Mucosa of rectum (tissue), 2 donors: ENCODE measurements around the gene CCDC134.
A peak's percentile ranks its signal among the peaks of the same experiment; 100 is the strongest.
"Not testable (repeated sequence)": the region's sequence is repeated elsewhere in the genome, so short reads cannot be mapped to it uniquely, and the experiment has no call there.

ENCODE experiments used
- H3K27ac ChIP-seq, 2 donors: one replicate each; pipeline ENCODE4 v1.7.0; 2013; ENCODE audit warnings: inconsistent platforms in 2 of 2, low read depth in 2 of 2, low read length in 2 of 2
- H3K27me3 ChIP-seq, 2 donors: one replicate each; pipeline ENCODE4 v1.7.0; 2013; ENCODE audit warnings: low read length in 2 of 2; ENCODE audit not compliant: control insufficient read depth in 2 of 2, insufficient read depth in 2 of 2
- H3K36me3 ChIP-seq, 2 donors: one replicate each; pipeline ENCODE4 v1.7.0; 2013; ENCODE audit warnings: low read length in 2 of 2; ENCODE audit not compliant: control insufficient read depth in 2 of 2, insufficient read depth in 2 of 2
- H3K4me1 ChIP-seq, 2 donors: one replicate each; pipeline ENCODE4 v1.7.0; 2013; ENCODE audit warnings: low read length in 2 of 2, mild to moderate bottlenecking in 1 of 2; ENCODE audit not compliant: control insufficient read depth in 2 of 2, insufficient read depth in 2 of 2
- H3K4me3 ChIP-seq, 2 donors: one replicate each; pipeline ENCODE4 v1.7.0; 2013; ENCODE audit warnings: low read length in 2 of 2
- H3K9ac ChIP-seq, 2 donors: one replicate each; pipeline ENCODE4 v1.7.0; 2013; ENCODE audit warnings: low read length in 2 of 2, low read depth in 1 of 2, mild to moderate bottlenecking in 1 of 2
- H3K9me3 ChIP-seq, 2 donors: one replicate each; pipeline ENCODE4 v1.7.0; 2013; ENCODE audit warnings: low read length in 2 of 2; ENCODE audit not compliant: control insufficient read depth in 2 of 2
- donor health status: healthy.
- donor health status: Normal muscosa, but diverticular disease.

CCDC134 gene

GRCh38 chr22:41831828-41832552, 31.5 kb downstream of the CCDC134 start:
- Histone ChIP-seq H3K27me3 (no peaks in the 10 kb centered on the region), H3K4me1 (peaks cover 24 to 36% of the 10 kb centered on the region in 2 donors), H3K36me3 (peaks cover 9 to 10% of the 10 kb centered on the region in 2 donors), H3K27ac (peak overlapping the region; percentile 92 to 94), H3K9me3 (no peaks in the 10 kb centered on the region), H3K4me3 (peak overlapping the region; percentile 80 to 84), H3K9ac (peak overlapping the region; percentile 92 to 93)

GRCh38 chr22:41832553-41833368, 32.3 kb downstream of the CCDC134 start, which contains the start of gene SREBF2:
SREBF2 (plus strand) TSS chr22:41833105; CDS start chr22:41833271, 166 bp downstream.
- peaks cover 18 to 32% of the 10 kb centered on the region in 2 donors for H3K4me1 ChIP-seq
- H3K27ac ChIP-seq, result peak within 1 kb of the TSS; percentile 92 to 94
- peaks cover 9 to 10% of the 10 kb centered on the region in 2 donors for H3K36me3 ChIP-seq
- H3K9me3 ChIP-seq, result no peaks in the 10 kb centered on the region
- peak within 1 kb of the TSS; percentile 93 to 94 for H3K9ac ChIP-seq
- peak within 1 kb of the TSS; percentile 82 to 84 for H3K4me3 ChIP-seq
- no peaks in the 10 kb centered on the region for H3K27me3 ChIP-seq

DNA sequence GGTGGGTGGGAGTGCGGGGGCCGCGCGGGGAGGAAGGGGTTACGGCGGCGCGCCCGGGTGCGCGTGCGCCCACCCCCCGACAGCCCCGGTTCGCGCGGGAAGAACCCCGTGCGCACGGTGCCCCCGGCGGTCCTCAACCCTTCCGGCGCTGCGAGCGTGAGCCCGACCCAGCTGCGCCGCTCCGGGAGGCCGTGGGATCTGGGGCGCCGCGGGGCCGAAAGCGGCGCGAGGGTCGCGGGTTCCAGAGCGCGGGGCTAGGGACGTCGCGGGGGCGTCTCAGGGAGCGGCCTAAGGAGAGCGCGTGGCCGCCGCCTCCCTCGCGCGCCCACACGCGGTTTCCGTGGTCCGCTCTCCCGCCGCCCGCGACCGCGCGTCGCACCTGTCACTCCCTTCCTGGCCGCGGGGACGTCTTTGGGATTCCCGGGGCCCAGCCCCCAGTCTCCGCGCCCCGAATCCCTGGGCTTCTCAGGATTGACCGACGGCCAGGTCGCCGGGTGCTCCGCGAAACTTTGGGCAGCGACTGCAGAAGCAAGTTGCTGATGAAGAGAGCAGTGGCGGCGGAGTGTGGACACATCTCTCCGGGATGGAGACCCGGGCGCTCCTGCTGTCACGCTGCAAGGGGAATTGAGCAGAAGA, 33.0 kb downstream of the CCDC134 start:
- H3K4me1 ChIP-seq, result peaks cover 11 to 29% of the 10 kb centered on the region in 2 donors
- H3K27me3 ChIP-seq, result no peaks in the 10 kb centered on the region
- H3K36me3 ChIP-seq, result peaks cover 9 to 10% of the 10 kb centered on the region in 2 donors
- peak overlapping the region; percentile 82 to 84 for H3K4me3 ChIP-seq
- H3K9me3 ChIP-seq, result no peaks in the 10 kb centered on the region
- peak overlapping the region; percentile 92 to 94 for H3K27ac ChIP-seq
- H3K9ac ChIP-seq, result peak overlapping the region; percentile 84 to 94

DNA sequence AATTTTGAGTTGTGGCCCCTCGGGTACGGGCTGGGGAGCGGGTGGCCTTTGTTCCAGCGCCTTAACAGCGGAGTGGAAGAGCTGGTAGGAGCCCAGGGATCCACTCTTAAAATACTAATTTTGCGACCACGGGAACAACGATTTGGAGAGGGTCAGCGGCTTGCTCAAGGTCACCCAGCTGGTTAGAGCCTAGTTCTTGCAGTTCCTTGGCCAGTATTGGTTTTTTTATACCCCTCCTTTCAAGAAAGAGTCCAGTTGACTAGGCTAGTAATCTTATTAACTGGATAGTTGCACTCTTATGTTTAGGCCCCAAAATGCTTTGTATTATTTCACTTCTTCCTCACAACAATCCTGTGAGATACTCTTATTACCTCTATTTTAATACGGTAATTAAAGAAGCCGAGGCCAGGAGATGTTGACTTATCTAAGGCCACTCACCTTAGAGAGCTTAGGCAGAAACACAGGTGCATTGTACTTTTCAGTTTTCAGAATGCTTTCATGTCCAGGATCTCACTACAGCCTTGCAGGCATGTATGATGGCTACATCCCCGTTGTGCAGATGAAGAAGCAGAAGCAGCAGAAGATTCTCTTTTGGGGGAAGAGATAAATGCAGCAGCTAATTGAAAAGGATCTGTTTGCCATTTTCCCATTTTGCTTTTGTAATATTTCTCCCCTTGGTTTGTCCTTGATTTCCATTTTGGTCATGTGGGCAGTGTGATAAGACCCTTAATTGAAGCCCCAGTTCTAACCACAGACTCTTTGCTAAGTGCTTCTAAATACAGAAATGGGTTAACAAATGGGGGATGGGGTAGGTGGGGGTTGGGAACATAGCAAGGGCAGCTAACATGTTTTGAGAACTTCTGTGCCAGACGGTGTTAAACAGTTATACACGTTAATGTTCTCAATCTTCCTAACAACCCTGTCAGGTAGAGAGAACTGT, 33.8 kb downstream of the CCDC134 start:
- H3K27me3 ChIP-seq, result no peaks in the 10 kb centered on the region
- peaks cover 6 to 28% of the 10 kb centered on the region in 2 donors for H3K4me1 ChIP-seq
- peak overlapping the region; percentile 92 to 94 for H3K27ac ChIP-seq
- peak overlapping the region; percentile 84 to 94 for H3K9ac ChIP-seq
- peak overlapping the region; percentile 82 to 84 for H3K4me3 ChIP-seq
- peaks cover 9 to 10% of the 10 kb centered on the region in 2 donors for H3K36me3 ChIP-seq
- no peaks in the 10 kb centered on the region for H3K9me3 ChIP-seq

DNA sequence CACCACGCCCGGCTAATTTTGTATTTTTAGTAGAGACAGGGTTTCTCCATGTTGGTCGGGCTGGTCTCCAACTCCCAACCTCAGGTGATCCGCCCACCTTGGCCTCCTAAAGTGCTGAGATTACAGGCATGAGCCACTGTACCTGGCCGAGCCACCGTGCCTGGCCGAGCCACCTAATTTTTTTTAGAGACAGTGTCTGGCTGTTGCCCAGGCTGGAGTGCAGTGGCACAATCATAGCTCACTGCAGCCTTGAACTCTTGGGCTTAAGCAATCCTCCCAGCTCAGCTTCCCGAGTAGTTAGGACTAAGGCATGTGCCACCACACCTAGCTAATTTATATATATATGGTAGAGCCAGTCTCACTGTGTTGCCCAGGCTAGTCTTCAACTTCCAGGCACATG, 35.0 kb downstream of the CCDC134 start:
- H3K9ac ChIP-seq, H3K4me3 ChIP-seq, H3K9me3 ChIP-seq, H3K27me3 ChIP-seq: not testable (repeated sequence)
- H3K27ac ChIP-seq, result peak overlapping the region in 1 of 2 donors; percentile 30
- peaks cover 10 to 33% of the 10 kb centered on the region in 2 donors for H3K4me1 ChIP-seq
- peaks cover 9 to 13% of the 10 kb centered on the region in 2 donors for H3K36me3 ChIP-seq

GRCh38 chr22:41836551-41836950, 36.1 kb downstream of the CCDC134 start:
- H3K27ac ChIP-seq, result peak overlapping the region in 1 of 2 donors; percentile 30
- peaks cover 9 to 13% of the 10 kb centered on the region in 2 donors for H3K36me3 ChIP-seq
- H3K4me3 ChIP-seq, result no peak overlapping the region
- peaks cover 16 to 43% of the 10 kb centered on the region in 2 donors for H3K4me1 ChIP-seq
- H3K9ac ChIP-seq, result no peak overlapping the region
- H3K9me3 ChIP-seq, result no peaks in the 10 kb centered on the region
- H3K27me3 ChIP-seq, result no peaks in the 10 kb centered on the region

- no peaks in the 10 kb centered on the region for H3K9me3 ChIP-seq
- H3K36me3 ChIP-seq, result peaks cover 9 to 13% of the 10 kb centered on the region in 2 donors
- H3K27me3 ChIP-seq, result no peaks in the 10 kb centered on the region
- H3K4me1 ChIP-seq, result peaks cover 30 to 56% of the 10 kb centered on the region in 2 donors
- peak overlapping the region in 1 of 2 donors; percentile 34 for H3K27ac ChIP-seq
- no peak overlapping the region for H3K9ac ChIP-seq
- H3K4me3 ChIP-seq, result no peak overlapping the region
Measured at GRCh38 chr22:41838842-41839618, 38.6 kb downstream of the CCDC134 start.

DNA sequence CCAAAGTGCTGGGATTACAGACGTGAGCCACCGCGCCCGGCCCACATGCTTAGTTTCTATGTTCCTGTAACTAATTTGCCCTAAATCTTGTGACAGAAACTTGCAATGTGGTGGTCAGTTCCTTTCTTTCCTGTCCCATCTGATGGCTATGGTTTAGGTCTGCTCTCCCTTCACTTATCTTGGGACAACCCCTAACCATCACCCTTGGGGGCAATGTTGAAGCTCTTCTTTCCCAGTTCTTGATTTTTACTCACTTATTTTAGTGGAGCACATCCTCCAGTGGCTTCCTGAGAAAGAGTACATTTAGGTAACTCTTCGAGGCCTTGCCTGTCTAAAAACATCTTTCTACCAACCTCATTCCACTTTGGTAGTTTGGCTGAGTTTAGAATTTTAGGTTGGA, 39.7 kb downstream of the CCDC134 start:
- Histone ChIP-seq H3K4me1 (peaks cover 29 to 59% of the 10 kb centered on the region in 2 donors), H3K9me3 (no peaks in the 10 kb centered on the region), H3K27ac (peak overlapping the region; percentile 73 to 82), H3K27me3 (no peaks in the 10 kb centered on the region), H3K4me3 (no peak overlapping the region), H3K9ac (peak overlapping the region in 1 of 2 donors; percentile 1), H3K36me3 (peaks cover 7 to 13% of the 10 kb centered on the region in 2 donors)
